ENCODE results near the gene DQX1. TPM values are rescaled to one million over a fixed set of nuclear protein-coding genes. Genes with fewer than 3 reads are reported as not detected.

The DQX1 gene
- total and polyA plus RNA-seq, 11 donors = not detected

DNA sequence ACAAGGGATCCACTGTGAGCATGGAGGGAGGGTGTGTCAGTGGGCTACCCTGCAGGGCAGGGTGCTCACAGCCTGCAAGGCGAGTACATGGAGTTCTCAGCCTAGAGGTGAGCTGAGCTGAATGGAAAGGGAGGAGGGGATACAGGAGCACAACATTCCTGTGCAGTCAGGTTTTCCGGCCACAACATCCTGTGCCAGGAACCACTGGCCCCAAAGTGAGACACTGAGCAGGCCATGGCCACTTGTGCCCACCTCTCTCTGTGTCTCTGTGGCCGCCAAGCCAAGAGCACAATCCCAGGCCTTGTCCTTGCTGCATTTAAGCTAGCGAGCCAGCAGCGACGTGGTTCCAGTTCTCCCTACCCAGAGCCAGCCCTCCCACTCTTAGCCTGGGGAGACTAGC lies 34.6 kb upstream of the DQX1 start:
- H3K9me3 ChIP-seq = no peaks in the 10 kb centered on the region
- TF ChIP-seq CTCF (IDR thresholded peaks at IDR 0.05) (no peak), POLR2A (IDR thresholded peaks at IDR 0.05) (no peak)
- H3K27ac ChIP-seq = no peak overlapping the region
- H3K4me3 ChIP-seq = no peak overlapping the region
- ATAC-seq = no peak
- DNase-seq = no peak
- H3K27me3 ChIP-seq = peaks cover 0 to 10% (median 0%) of the 10 kb centered on the region in 9 donors
- peaks cover 0 to 18% (median 0%) of the 10 kb centered on the region in 12 donors for H3K4me1 ChIP-seq
- intact Hi-C loops (cut with DNase I) = no loop called here
- H3K36me3 ChIP-seq = peaks cover 0 to 14% (median 0%) of the 10 kb centered on the region in 9 donors
- 50 to 71% (median 58%) methylated on average over 6 of the region's 6 CpGs for WGBS, 4 donors

DNA sequence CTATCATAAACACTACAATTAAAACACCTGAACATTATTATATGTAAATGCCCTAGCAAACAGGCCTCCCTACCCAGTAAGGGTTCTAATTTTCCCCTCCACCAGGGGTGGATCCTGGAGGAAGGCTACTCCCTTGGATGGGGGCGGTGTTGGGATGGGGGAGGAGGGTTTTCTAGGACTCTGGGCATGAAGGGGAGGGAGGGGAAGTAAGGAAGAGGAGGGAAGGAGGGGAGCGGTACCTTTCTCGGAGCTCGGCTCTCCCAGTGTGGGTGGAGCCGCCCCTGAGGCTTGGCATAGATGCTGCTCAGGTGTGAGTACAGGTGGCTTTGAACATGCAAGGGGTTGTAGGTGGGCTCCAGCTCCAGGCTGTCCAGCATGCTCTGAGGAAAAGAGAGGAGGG lies 33.9 kb upstream of the DQX1 start:
- ATAC-seq (no peak), DNase-seq (no peak)
- WGBS, 4 donors = 32 to 42% (median 38%) methylated on average over 5 of the region's 5 CpGs
- intact Hi-C loops (cut with DNase I) = no loop called here
- H3K4me1 ChIP-seq = peaks cover 0 to 24% (median 6%) of the 10 kb centered on the region in 12 donors
- peaks cover 0 to 10% (median 0%) of the 10 kb centered on the region in 9 donors for H3K27me3 ChIP-seq
- peaks cover 0 to 14% (median 0%) of the 10 kb centered on the region in 9 donors for H3K36me3 ChIP-seq
- TF ChIP-seq POLR2A (IDR thresholded peaks at IDR 0.05) (no peak), CTCF (IDR thresholded peaks at IDR 0.05) (no peak)
- H3K9me3 ChIP-seq = no peaks in the 10 kb centered on the region
- H3K4me3 ChIP-seq = no peak overlapping the region
- no peak overlapping the region for H3K27ac ChIP-seq

DNA sequence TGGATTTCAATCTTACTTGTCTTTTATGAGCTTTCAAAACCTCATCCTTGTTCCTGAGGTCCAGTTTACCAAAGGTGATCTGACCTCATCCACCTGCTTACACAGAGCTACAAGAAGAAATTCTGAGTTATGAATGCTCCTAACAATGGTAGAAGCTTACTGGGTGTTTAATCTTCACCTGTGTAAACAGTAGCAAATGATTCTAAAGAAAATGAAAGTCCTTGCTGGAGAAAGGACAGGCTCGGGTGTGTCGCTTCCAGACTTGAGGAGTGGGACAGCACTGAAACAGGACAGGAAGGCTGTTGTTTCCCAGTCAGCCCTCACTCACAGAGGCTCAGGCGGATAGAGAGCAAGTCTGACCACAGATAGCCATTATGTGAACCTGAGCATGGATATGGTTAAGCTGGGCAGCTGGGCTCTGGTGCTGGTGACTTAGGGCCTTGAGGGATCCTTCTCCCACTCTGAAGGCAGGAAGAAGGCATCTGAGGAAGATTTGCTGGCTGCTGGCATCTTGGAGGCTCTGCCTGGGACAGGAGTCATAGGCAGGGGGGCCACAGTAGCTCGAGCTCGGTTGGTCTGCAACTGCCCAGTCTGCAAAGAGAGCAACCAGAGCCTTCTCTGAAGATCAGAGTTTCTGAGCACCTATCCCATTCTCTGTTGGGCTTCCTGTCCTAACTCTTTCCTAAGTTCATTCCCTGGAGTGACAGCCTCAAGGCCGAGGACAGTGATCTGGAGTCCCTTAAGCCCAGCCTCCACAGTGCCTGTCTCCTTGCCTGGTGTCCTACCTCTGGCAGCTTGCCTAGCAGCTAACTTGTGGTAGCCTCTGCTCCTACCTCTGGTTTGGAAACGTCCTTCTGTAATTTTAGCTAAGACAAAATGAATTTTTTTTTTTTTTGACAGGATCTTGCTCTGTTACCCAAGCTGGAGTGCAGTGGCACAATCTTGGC lies 32.5 kb upstream of the DQX1 start:
- H3K4me1 ChIP-seq = peaks cover 0 to 27% (median 7%) of the 10 kb centered on the region in 12 donors
- H3K36me3 ChIP-seq = peaks cover 0 to 14% (median 0%) of the 10 kb centered on the region in 9 donors
- TF ChIP-seq POLR2A (IDR thresholded peaks at IDR 0.05) = no peak
- 64 to 71% (median 69%) methylated on average over 7 of the region's 7 CpGs for WGBS, 4 donors
- intact Hi-C loops (cut with DNase I) = no loop called here
- ATAC-seq (no peak), DNase-seq (no peak)
- peaks cover 0 to 10% (median 0%) of the 10 kb centered on the region in 9 donors for H3K27me3 ChIP-seq
- H3K9me3 ChIP-seq = no peaks in the 10 kb centered on the region
- no peak overlapping the region for H3K27ac ChIP-seq
- no peak overlapping the region for H3K4me3 ChIP-seq

- H3K27ac ChIP-seq = no peak overlapping the region
- H3K4me1 ChIP-seq = peaks cover 0 to 31% (median 12%) of the 10 kb centered on the region in 12 donors
- H3K9me3 ChIP-seq = no peaks in the 10 kb centered on the region
- intact Hi-C loops (cut with DNase I) = no loop called here
- H3K27me3 ChIP-seq = peaks cover 0 to 4% (median 0%) of the 10 kb centered on the region in 9 donors
- 82 to 97% (median 91%) methylated on average over 6 of the region's 6 CpGs for WGBS, 4 donors
- DNase-seq = no peak
- ATAC-seq = no peak
- TF ChIP-seq POLR2A (IDR thresholded peaks at IDR 0.05) (no peak), CTCF (IDR thresholded peaks at IDR 0.05) (no peak)
- no peak overlapping the region for H3K4me3 ChIP-seq
- H3K36me3 ChIP-seq = peaks cover 0 to 14% (median 0%) of the 10 kb centered on the region in 9 donors
Observed at GRCh38 chr2:74556831-74557370, 30.9 kb upstream of the DQX1 start.

Measured in heart left ventricle (tissue), 16 donors.